ENCODE data around the gene FAM241B.

DNA sequence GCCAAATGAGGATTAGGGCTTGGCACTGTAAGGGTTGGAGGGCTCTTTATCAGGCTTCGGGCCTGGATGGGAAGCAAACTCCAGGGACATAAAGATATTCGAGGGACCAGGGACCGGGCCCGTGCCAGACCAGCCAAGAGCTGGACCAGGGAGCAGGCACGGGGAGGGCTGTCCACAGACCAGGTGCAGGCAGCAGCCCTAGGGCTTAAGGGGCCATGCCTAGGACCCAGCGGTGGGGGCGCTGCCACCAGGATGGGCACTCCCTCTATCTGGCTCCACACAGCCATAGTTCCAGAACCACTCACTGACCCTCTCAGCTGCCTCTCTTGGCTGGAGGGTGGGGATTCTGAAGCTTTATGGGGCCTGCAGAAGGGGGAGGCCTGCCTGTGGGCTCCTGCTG is 32.9 kb downstream of the FAM241B start:
- TF ChIP-seq, protein P1, sequence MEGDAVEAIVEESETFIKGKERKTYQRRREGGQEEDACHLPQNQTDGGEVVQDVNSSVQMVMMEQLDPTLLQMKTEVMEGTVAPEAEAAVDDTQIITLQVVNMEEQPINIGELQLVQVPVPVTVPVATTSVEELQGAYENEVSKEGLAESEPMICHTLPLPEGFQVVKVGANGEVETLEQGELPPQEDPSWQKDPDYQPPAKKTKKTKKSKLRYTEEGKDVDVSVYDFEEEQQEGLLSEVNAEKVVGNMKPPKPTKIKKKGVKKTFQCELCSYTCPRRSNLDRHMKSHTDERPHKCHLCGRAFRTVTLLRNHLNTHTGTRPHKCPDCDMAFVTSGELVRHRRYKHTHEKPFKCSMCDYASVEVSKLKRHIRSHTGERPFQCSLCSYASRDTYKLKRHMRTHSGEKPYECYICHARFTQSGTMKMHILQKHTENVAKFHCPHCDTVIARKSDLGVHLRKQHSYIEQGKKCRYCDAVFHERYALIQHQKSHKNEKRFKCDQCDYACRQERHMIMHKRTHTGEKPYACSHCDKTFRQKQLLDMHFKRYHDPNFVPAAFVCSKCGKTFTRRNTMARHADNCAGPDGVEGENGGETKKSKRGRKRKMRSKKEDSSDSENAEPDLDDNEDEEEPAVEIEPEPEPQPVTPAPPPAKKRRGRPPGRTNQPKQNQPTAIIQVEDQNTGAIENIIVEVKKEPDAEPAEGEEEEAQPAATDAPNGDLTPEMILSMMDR (IDR thresholded peaks at IDR 0.05; ENCODE audit: low read length), result no peak
- TF ChIP-seq EZH2phosphoT487 (IDR thresholded peaks at IDR 0.05; ENCODE audit: low read length), result no peak

Measured in MM.1S (cell line).